ACC112 (cell line): ENCODE measurements around the gene FTSJ1.
"Not testable (repeated sequence)": the region's sequence is repeated elsewhere in the genome, so short reads cannot be mapped to it uniquely, and the experiment has no call there.

Source experiments
- H2AFZ ChIP-seq: fragments of 200-600 bp; sonication (generic); one replicate; pipeline ENCODE4 v1.6.0; 2017; ENCODE audit warnings: antibody characterized with exemption, low read length; ENCODE audit not compliant: unreplicated experiment
- H3K27ac ChIP-seq: fragments of 200-600 bp; sonication (generic); 2 replicates; pipeline ENCODE4 v1.5.1; 2014; ENCODE audit warnings: low read depth, mild to moderate bottlenecking, antibody characterized with exemption, low read length, moderate library complexity
- H3K27me3 ChIP-seq: fragments of 200-600 bp; sonication (generic); 2 replicates; pipeline ENCODE4 v1.6.1; 2014; ENCODE audit warnings: mild to moderate bottlenecking, antibody characterized with exemption, low read length, moderate library complexity, mixed read lengths; ENCODE audit not compliant: insufficient read depth
- H3K36me3 ChIP-seq: fragments of 200-600 bp; sonication (generic); 2 replicates; pipeline ENCODE4 v1.6.1; 2016; ENCODE audit warnings: mild to moderate bottlenecking, antibody characterized with exemption, low read length, moderate library complexity, mixed read lengths; ENCODE audit not compliant: insufficient read depth
- H3K4me1 ChIP-seq: fragments of 200-600 bp; sonication (generic); one replicate; pipeline ENCODE4 v1.6.1; 2016; ENCODE audit warnings: low read length, mixed read lengths; ENCODE audit not compliant: insufficient read depth, unreplicated experiment, control insufficient read depth
- H3K4me3 ChIP-seq: fragments of 200-600 bp; sonication (generic); 2 replicates; pipeline ENCODE4 v1.5.1; 2014; ENCODE audit warnings: mild to moderate bottlenecking, low read depth, low read length
- H3K79me2 ChIP-seq: fragments of 200-600 bp; sonication (generic); one replicate; pipeline ENCODE4 v1.6.0; 2016; ENCODE audit warnings: low read length; ENCODE audit not compliant: control insufficient read depth, unreplicated experiment, insufficient read depth

The FTSJ1 gene

DNA sequence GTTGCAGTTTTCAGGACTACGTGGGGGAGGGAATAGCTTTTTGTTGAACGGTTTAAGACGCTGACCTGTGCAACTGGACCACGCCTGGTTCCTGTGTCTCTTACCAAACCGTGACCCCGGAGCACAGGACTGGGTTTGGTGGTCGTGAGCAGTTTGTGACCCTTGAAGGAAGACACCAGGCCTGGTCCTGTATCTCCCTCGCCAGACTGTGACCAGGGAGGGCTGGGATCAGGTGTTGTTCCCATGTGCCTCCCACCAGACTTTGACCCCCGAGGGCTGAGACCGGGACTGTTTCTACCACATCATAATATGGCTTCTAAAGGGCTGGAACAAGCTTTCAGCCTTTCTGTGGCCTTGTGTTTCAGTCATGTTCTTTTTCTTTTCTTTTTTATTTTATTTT, 46.3 kb downstream of the FTSJ1 start:
- Histone ChIP-seq H3K4me3 (peak overlapping the region; percentile 81), H3K27ac (no peak overlapping the region), H3K79me2 (peaks cover 5% of the 10 kb centered on the region), H2AFZ (peak overlapping the region; percentile 7), H3K27me3 (no peaks in the 10 kb centered on the region), H3K36me3 (no peaks in the 10 kb centered on the region), H3K4me1 (no peaks in the 10 kb centered on the region)

DNA sequence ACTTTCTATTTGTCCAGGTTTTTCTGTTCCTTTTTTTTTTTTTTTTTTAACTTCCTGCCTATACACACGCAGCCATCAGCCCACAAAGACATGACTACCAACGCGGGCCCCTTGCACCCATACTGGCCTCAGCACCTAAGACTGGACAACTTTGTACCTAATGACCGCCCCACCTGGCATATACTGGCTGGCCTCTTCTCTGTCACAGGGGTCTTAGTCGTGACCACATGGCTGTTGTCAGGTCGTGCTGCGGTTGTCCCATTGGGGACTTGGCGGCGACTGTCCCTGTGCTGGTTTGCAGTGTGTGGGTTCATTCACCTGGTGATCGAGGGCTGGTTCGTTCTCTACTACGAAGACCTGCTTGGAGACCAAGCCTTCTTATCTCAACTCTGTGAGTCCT, 47.7 kb downstream of the FTSJ1 start:
- Histone ChIP-seq H3K27ac (no peak overlapping the region), H3K36me3 (no peaks in the 10 kb centered on the region), H2AFZ (no peak overlapping the region), H3K79me2 (peaks cover 5% of the 10 kb centered on the region), H3K27me3 (no peaks in the 10 kb centered on the region), H3K4me1 (no peaks in the 10 kb centered on the region), H3K4me3 (no peak overlapping the region)

DNA sequence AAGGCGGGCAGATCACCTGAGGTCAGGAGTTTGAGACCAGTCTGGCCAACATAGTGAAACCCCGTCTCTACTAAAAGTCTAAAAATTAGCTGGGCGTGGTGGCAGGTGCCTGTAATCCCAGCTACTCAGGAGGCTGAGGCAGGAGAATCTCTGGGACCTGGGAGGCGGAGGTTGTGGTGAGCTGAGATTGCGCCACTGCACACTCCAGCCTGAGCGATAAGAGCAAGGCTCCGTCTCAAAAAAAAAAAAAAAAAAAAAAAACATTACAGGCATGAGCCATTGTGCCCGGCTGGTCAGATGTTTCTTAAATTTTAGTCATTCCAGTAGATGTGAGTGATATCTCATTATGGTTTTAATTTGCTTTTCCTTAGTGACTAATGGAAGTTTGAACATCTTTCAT, 49.9 kb downstream of the FTSJ1 start:
- not testable (repeated sequence) for H3K4me3 ChIP-seq, H3K36me3 ChIP-seq, H2AFZ ChIP-seq, H3K4me1 ChIP-seq, H3K27ac ChIP-seq, H3K27me3 ChIP-seq, H3K79me2 ChIP-seq

DNA sequence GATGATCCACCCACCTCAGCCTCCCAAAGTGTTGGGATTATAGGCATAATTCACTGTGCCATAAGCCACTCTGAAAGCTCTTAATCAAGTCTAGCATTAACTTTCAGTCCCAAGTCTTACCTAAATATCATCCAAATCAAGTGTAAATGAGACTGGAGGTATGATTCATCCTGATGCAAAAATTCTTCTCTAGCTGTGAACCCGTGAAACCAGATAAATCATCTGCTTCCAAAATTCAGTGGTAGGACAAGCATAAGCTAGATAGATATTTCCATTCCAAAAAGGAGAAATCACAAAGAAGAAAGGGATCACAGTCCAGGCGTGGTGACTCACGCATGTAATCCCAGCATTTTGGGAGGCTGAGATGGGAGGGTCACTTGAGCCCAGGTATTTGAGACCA, 54.7 kb downstream of the FTSJ1 start:
- no peak overlapping the region for H2AFZ ChIP-seq
- H3K36me3 ChIP-seq: no peaks in the 10 kb centered on the region
- H3K4me3 ChIP-seq: no peak overlapping the region
- H3K79me2 ChIP-seq: no peaks in the 10 kb centered on the region
- H3K27ac ChIP-seq: peak overlapping the region; percentile 92
- no peaks in the 10 kb centered on the region for H3K27me3 ChIP-seq
- peaks cover 20% of the 10 kb centered on the region for H3K4me1 ChIP-seq

DNA sequence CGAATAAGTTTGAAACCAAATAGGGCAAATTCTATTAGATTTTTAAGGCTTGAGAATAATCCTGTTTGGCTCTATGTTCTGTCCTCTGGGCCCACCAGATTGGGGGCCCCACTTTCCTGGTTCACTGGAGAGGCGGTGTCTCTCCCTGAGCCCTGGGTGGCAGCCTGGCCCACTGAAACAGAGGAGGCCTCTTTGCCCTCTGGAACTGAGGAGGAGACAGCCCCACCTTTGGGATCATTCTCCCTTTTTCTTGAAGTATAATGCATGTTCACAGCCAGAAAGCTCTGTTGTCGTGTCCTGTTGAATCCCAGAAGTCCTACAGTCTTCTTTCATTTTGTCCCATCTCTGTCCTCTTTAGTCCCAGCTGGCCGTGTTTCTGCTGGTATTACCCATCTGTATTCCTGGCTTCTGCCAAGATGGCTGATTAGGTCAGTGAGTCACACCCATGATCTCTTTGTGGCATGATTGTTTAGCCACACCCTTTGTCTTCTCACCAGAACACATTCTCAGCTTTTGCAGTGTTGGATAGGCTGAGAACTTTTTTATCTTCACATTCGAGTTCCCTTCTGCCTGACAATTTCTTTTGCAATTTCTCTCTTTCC, 55.5 kb downstream of the FTSJ1 start:
- Histone ChIP-seq H3K79me2 (no peaks in the 10 kb centered on the region), H3K27me3 (no peaks in the 10 kb centered on the region), H3K36me3 (no peaks in the 10 kb centered on the region), H3K4me3 (peak overlapping the region; percentile 33; the same call in 1 of the 2 replicates), H3K4me1 (peaks cover 20% of the 10 kb centered on the region), H2AFZ (peak overlapping the region; percentile 81), H3K27ac (peak overlapping the region; percentile 92)

DNA sequence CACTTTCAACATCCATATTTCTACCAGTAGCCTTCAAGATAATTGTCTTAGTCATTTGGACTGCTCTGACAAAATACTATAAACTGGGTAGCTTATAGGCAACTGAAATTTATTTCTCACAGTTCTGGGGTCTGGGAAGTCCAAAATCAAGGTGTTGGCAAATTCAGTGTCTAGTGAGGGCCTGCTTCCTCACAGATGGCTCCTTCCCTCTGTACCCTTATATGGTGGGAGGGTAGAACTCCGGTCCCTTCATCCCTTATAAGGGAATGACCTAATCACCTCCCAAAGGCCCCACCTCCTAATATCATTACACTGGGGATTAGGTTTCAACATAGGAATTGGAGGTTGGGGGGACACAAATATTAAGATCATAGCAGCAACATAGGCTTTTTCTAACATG, 56.2 kb downstream of the FTSJ1 start:
- peak overlapping the region; percentile 92 for H3K27ac ChIP-seq
- H3K4me3 ChIP-seq: peak overlapping the region; percentile 25; the same call in 1 of the 2 replicates
- H3K36me3 ChIP-seq: no peaks in the 10 kb centered on the region
- no peaks in the 10 kb centered on the region for H3K27me3 ChIP-seq
- no peaks in the 10 kb centered on the region for H3K79me2 ChIP-seq
- H2AFZ ChIP-seq: peak overlapping the region; percentile 32
- peaks cover 20% of the 10 kb centered on the region for H3K4me1 ChIP-seq

DNA sequence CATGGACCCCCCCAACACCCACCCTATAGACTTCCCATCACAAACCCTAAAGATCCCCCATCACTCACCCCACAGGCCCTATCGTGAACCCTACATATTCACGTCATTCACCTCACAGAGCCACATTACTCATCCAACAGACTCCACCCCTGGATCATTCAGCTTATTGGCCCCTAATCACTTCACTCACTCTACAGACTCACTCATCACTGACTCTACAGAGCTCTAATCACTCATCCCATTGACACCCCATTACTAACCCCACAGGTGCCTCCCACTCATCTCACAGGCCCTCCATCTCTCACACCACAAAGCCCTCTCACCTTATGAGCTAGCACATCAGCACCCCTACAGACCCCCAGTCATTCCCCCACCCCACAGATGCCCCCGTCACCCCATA, 57.2 kb downstream of the FTSJ1 start:
- no peaks in the 10 kb centered on the region for H3K27me3 ChIP-seq
- no peak overlapping the region for H3K4me3 ChIP-seq
- no peak overlapping the region for H3K27ac ChIP-seq
- H2AFZ ChIP-seq: no peak overlapping the region
- H3K36me3 ChIP-seq: no peaks in the 10 kb centered on the region
- peaks cover 20% of the 10 kb centered on the region for H3K4me1 ChIP-seq
- H3K79me2 ChIP-seq: no peaks in the 10 kb centered on the region
